WTC11 (cell line): Measurements from ENCODE around the gene CFAP77. TPM values are rescaled to one million over a fixed set of nuclear protein-coding genes. Genes with fewer than 3 reads are reported as not detected.

Experiments
- ATAC-seq: fragments of 200-7000 bp; cut with Tn5 transposase; 2 replicates; pipeline ENCODE4 v1.10.0; 2021; ENCODE audit warnings: mild to moderate bottlenecking, moderate library complexity
- CTCF ChIA-PET: fragments of 300-600 bp; sonication (Branson Sonifier 250); formaldehyde crosslinking; loops from one replicate; lab custom pipeline; 2021; ENCODE audit warnings: antibody characterized with exemption; lab: Charles Lee
- POLR2A ChIA-PET: fragments of 350-600 bp; sonication (Branson Sonifier 250); formaldehyde crosslinking; loops from one replicate; lab custom pipeline; 2021; ENCODE audit warnings: antibody characterized with exemption; lab: Charles Lee
- DNase-seq: peaks from one replicate; pipeline ENCODE4 v3.0.0; 2021; ENCODE audit warnings: low spot score
- H3K27ac Mint-ChIP-seq: 2 replicates; pipeline ENCODE4 v1.8.0; 2021; ENCODE audit warnings: mixed read lengths
- H3K27me3 Mint-ChIP-seq: 2 replicates; pipeline ENCODE4 v1.8.0; 2021; ENCODE audit warnings: low read depth, mild to moderate bottlenecking, moderate library complexity, mixed read lengths
- H3K36me3 Mint-ChIP-seq: 2 replicates; pipeline ENCODE4 v1.8.0; 2021; ENCODE audit warnings: mixed read lengths
- H3K4me1 Mint-ChIP-seq: 2 replicates; pipeline ENCODE4 v1.8.0; 2022; ENCODE audit warnings: mixed read lengths
- H3K4me3 Mint-ChIP-seq: 2 replicates; pipeline ENCODE4 v1.8.0; 2021; ENCODE audit warnings: mild to moderate bottlenecking, moderate library complexity, mixed read lengths
- H3K9me3 Mint-ChIP-seq: 2 replicates; pipeline ENCODE4 v1.8.0; 2021; ENCODE audit warnings: mixed read lengths
- E2F5 ChIP-seq: sonication (generic); formaldehyde crosslinking; IDR thresholded peaks from 2 replicates; pipeline ENCODE4 v1.8.1; 2022; ENCODE audit warnings: mild to moderate bottlenecking, moderate library complexity, missing genetic modification reagents
- ETV6 ChIP-seq: sonication (generic); formaldehyde crosslinking; IDR thresholded peaks from 2 replicates; pipeline ENCODE4 v1.8.1; 2022; ENCODE audit warnings: mild to moderate bottlenecking, missing genetic modification reagents
- FOXP1 ChIP-seq: sonication (generic); formaldehyde crosslinking; IDR thresholded peaks from 2 replicates; pipeline ENCODE4 v1.8.0; 2022; ENCODE audit warnings: missing genetic modification reagents, mild to moderate bottlenecking, moderate library complexity, borderline replicate concordance
- FOXP4 ChIP-seq: sonication (generic); formaldehyde crosslinking; IDR thresholded peaks from 2 replicates; pipeline ENCODE4 v1.8.0; 2022; ENCODE audit warnings: mild to moderate bottlenecking, missing genetic modification reagents
- GTF2I ChIP-seq: fragments of 250-450 bp; sonication (Bioruptor Pico); conservative IDR thresholded peaks from 2 replicates; pipeline ENCODE4 v1.4.0; 2021; ENCODE audit warnings: mild to moderate bottlenecking
- JAZF1 ChIP-seq: fragments of 250-450 bp; sonication (Bioruptor Pico); IDR thresholded peaks from 2 replicates; pipeline ENCODE4 v1.9.0; 2021; ENCODE audit warnings: moderate library complexity, mild to moderate bottlenecking, inconsistent platforms
- JUN ChIP-seq: sonication (generic); formaldehyde crosslinking; IDR thresholded peaks from 2 replicates; pipeline ENCODE4 v1.8.0; 2023; ENCODE audit warnings: mild to moderate bottlenecking, missing genetic modification reagents
- KAT7 ChIP-seq: sonication (generic); formaldehyde crosslinking; IDR thresholded peaks from 2 replicates; pipeline ENCODE4 v1.8.1; 2023; ENCODE audit warnings: missing genetic modification reagents, mild to moderate bottlenecking, borderline replicate concordance
- MXD4 ChIP-seq: fragments of 250-450 bp; sonication (Bioruptor Pico); IDR thresholded peaks from 2 replicates; pipeline ENCODE4 v1.8.0; 2021; ENCODE audit warnings: mild to moderate bottlenecking, moderate library complexity, borderline replicate concordance
- MYBL2 ChIP-seq: sonication (generic); formaldehyde crosslinking; IDR thresholded peaks from 2 replicates; pipeline ENCODE4 v1.8.1; 2023; ENCODE audit warnings: mild to moderate bottlenecking, moderate library complexity, missing genetic modification reagents
- NFATC4 ChIP-seq: fragments of 250-450 bp; sonication (Bioruptor Pico); IDR thresholded peaks from 2 replicates; pipeline ENCODE4 v1.9.0; 2021; ENCODE audit warnings: mild to moderate bottlenecking
- NFE2L1 ChIP-seq: sonication (generic); formaldehyde crosslinking; IDR thresholded peaks from 2 replicates; pipeline ENCODE4 v1.8.1; 2023; ENCODE audit warnings: missing genetic modification reagents
- OVOL2 ChIP-seq: fragments of 250-450 bp; sonication (Bioruptor Pico); IDR thresholded peaks from 2 replicates; pipeline ENCODE4 v1.9.0; 2021; ENCODE audit warnings: mild to moderate bottlenecking, borderline replicate concordance
- SMAD4 ChIP-seq: sonication (generic); formaldehyde crosslinking; IDR thresholded peaks from 2 replicates; pipeline ENCODE4 v1.8.0; 2022; ENCODE audit warnings: mild to moderate bottlenecking, missing genetic modification reagents
- STAT6 ChIP-seq: sonication (generic); formaldehyde crosslinking; conservative IDR thresholded peaks from 2 replicates; pipeline ENCODE4 v1.8.1; 2023; ENCODE audit warnings: mild to moderate bottlenecking, low read depth, missing genetic modification reagents, moderate library complexity
- ZBTB21 ChIP-seq: sonication (generic); formaldehyde crosslinking; IDR thresholded peaks from 2 replicates; pipeline ENCODE4 v1.8.1; 2023; ENCODE audit warnings: mild to moderate bottlenecking, missing genetic modification reagents, borderline replicate concordance
- ZBTB43 ChIP-seq: sonication (generic); formaldehyde crosslinking; IDR thresholded peaks from 2 replicates; pipeline ENCODE4 v1.8.1; 2023; ENCODE audit warnings: mild to moderate bottlenecking, missing genetic modification reagents
- ZNF121 ChIP-seq: sonication (generic); formaldehyde crosslinking; IDR thresholded peaks from 2 replicates; pipeline ENCODE4 v1.8.0; 2023; ENCODE audit warnings: missing genetic modification reagents
- ZNF219 ChIP-seq: sonication (generic); formaldehyde crosslinking; IDR thresholded peaks from 2 replicates; pipeline ENCODE4 v1.8.0; 2023; ENCODE audit warnings: missing genetic modification reagents, mild to moderate bottlenecking, borderline replicate concordance
- ZNF396 ChIP-seq: fragments of 250-450 bp; sonication (Bioruptor Pico); IDR thresholded peaks from 2 replicates; pipeline ENCODE4 v1.8.0; 2021; ENCODE audit warnings: mild to moderate bottlenecking, moderate library complexity, borderline replicate concordance
- total RNA-seq: library from RNA; stranded (reverse); gene quantifications from 3 replicates; pipeline ENCODE4 v1.2.3, GENCODE V29; 2021
- TF ChIP-seq, protein P1 (sequence below): fragments of 250-450 bp; sonication (Bioruptor Pico); conservative IDR thresholded peaks from 2 replicates; pipeline ENCODE4 v1.9.0; 2021; ENCODE audit warnings: mild to moderate bottlenecking
- TF ChIP-seq, protein P2 (sequence below): sonication (generic); formaldehyde crosslinking; IDR thresholded peaks from 2 replicates; pipeline ENCODE4 v1.8.0; 2022; ENCODE audit warnings: mild to moderate bottlenecking, missing genetic modification reagents
- TF ChIP-seq, protein P3 (sequence below): fragments of 250-450 bp; sonication (Bioruptor Pico); IDR thresholded peaks from 2 replicates; pipeline ENCODE4 v1.8.0; 2021; ENCODE audit warnings: mild to moderate bottlenecking
- TF ChIP-seq, protein P4 (sequence below): sonication (generic); formaldehyde crosslinking; IDR thresholded peaks from 2 replicates; pipeline ENCODE4 v1.8.0; 2023; ENCODE audit warnings: mild to moderate bottlenecking, missing genetic modification reagents

The CFAP77 gene
- total RNA-seq, 1 experiment from 2014 or later = 1.2 TPM

- TF ChIP-seq, protein P1, sequence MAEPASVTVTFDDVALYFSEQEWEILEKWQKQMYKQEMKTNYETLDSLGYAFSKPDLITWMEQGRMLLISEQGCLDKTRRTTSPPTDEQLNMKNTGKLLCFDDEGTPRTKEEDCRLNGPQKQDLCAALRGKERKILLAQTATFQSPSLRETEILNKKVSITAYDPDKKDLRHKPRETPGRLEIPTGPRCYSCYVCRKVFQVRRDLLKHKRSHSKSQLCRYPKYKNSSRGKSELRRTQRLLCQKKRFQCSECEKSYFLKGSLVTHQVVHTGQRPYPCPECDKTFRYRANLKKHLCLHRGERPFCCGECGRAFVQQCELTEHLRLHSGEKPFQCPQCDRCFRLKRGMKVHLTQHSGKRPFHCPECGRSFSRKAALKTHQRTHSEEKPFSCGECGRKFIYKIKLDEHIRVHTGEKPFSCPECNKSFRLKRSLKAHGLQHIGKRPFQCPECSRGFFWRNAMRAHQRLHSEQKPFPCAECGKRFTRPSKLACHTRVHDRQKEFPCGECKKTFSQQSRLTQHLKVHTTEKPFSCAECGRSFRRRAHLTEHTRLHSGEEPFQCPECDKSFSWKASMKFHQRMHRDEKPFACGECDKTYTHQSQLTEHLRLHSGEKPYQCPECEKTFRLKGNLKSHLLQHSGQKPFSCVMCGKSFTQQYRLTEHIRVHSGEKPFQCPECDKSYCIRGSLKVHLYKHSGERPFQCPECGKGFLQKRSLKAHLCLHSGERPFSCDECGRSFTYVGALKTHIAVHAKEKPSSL (CRISPR knock-in tag) = no peak
- no peak for TF ChIP-seq ZBTB21
- no peak for TF ChIP-seq FOXP4 (CRISPR knock-in tag)
- TF ChIP-seq KAT7 = no peak
- TF ChIP-seq, protein P2, sequence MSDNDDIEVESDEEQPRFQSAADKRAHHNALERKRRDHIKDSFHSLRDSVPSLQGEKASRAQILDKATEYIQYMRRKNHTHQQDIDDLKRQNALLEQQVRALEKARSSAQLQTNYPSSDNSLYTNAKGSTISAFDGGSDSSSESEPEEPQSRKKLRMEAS (CRISPR knock-in tag) = no peak
- TF ChIP-seq MXD4 (CRISPR knock-in tag) = no peak
- TF ChIP-seq E2F5 (CRISPR knock-in tag) = no peak
- TF ChIP-seq FOXP1 (CRISPR knock-in tag) = no peak
- TF ChIP-seq OVOL2 = no peak
- TF ChIP-seq ETV6 (CRISPR knock-in tag) = no peak
- TF ChIP-seq MYBL2 (CRISPR knock-in tag) = no peak
- TF ChIP-seq ZNF396 (CRISPR knock-in tag) = no peak
- no peak for TF ChIP-seq NFATC4 (CRISPR knock-in tag)
- TF ChIP-seq STAT6 = no peak
These were observed 142.0 kb downstream of the CFAP77 start (continued) for GRCh38 chr9:132552041-132552440.

DNA sequence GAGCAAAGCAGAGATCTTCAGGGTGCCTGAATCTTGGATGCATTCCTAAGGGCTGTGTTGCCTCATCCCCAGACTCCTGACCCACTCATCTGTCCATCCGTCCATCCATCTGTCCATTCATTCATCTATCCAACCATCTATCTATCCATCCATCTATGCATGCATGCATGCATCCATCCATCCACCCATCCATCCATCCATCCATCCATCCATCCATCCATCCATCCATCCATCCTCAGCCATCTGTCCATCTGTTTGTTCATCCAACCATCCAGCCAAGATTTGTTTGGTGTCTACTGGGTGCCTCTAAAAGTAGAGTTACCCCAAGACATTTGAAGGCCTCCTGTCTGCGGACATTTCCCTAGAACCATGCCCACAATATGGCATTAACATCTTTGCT lies 144.7 kb downstream of the CFAP77 start:
- POLR2A ChIA-PET = no interaction called here
- no peak for DNase-seq
- H3K4me3 Mint-ChIP-seq = no peak overlapping the region
- ATAC-seq = no peak
- CTCF ChIA-PET = interaction anchor here (1.7 kb wide), 1 partner anchor 8 kb away, joined by 8 read pairs; no protein-coding TSS in a partner anchor
- peaks cover 7% of the 10 kb centered on the region for H3K9me3 Mint-ChIP-seq
- peaks cover 7% of the 10 kb centered on the region for H3K36me3 Mint-ChIP-seq
- H3K27ac Mint-ChIP-seq = no peak overlapping the region
- no peaks in the 10 kb centered on the region for H3K27me3 Mint-ChIP-seq
- no peaks in the 10 kb centered on the region for H3K4me1 Mint-ChIP-seq
- no peak for TF ChIP-seq JUN (CRISPR knock-in tag)
- no peak for TF ChIP-seq FOXP1 (CRISPR knock-in tag)
- no peak for TF ChIP-seq NFE2L1
- no peak for TF ChIP-seq ZNF219
- no peak for TF ChIP-seq GTF2I (CRISPR knock-in tag)
- no peak for TF ChIP-seq SMAD4
- TF ChIP-seq JAZF1 (CRISPR knock-in tag) = no peak
- TF ChIP-seq, protein P3, sequence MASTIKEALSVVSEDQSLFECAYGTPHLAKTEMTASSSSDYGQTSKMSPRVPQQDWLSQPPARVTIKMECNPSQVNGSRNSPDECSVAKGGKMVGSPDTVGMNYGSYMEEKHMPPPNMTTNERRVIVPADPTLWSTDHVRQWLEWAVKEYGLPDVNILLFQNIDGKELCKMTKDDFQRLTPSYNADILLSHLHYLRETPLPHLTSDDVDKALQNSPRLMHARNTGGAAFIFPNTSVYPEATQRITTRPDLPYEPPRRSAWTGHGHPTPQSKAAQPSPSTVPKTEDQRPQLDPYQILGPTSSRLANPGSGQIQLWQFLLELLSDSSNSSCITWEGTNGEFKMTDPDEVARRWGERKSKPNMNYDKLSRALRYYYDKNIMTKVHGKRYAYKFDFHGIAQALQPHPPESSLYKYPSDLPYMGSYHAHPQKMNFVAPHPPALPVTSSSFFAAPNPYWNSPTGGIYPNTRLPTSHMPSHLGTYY = no peak
- TF ChIP-seq, protein P4, sequence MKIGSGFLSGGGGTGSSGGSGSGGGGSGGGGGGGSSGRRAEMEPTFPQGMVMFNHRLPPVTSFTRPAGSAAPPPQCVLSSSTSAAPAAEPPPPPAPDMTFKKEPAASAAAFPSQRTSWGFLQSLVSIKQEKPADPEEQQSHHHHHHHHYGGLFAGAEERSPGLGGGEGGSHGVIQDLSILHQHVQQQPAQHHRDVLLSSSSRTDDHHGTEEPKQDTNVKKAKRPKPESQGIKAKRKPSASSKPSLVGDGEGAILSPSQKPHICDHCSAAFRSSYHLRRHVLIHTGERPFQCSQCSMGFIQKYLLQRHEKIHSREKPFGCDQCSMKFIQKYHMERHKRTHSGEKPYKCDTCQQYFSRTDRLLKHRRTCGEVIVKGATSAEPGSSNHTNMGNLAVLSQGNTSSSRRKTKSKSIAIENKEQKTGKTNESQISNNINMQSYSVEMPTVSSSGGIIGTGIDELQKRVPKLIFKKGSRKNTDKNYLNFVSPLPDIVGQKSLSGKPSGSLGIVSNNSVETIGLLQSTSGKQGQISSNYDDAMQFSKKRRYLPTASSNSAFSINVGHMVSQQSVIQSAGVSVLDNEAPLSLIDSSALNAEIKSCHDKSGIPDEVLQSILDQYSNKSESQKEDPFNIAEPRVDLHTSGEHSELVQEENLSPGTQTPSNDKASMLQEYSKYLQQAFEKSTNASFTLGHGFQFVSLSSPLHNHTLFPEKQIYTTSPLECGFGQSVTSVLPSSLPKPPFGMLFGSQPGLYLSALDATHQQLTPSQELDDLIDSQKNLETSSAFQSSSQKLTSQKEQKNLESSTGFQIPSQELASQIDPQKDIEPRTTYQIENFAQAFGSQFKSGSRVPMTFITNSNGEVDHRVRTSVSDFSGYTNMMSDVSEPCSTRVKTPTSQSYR (CRISPR knock-in tag) = no peak
- TF ChIP-seq E2F5 (CRISPR knock-in tag) = no peak
- TF ChIP-seq ZNF121 = no peak
- TF ChIP-seq ZBTB43 (CRISPR knock-in tag) = no peak
